ENCODE results near the gene EIF4E2.

Gene EIF4E2

GRCh38 chr2:232512602-232513001 lies 37.9 kb upstream of the EIF4E2 start:
- ATAC-seq (replicated peaks; ENCODE audit: extremely low read depth, poor library complexity, severe bottlenecking) (no peak), DNase-seq (ENCODE audit: low spot score in 2 of 2) (no peak)
- Mint-ChIP-seq H3K27ac (ENCODE audit: low read depth) (no peak overlapping the region), H3K36me3 (ENCODE audit: insufficient read depth) (no peaks in the 10 kb centered on the region), H3K4me1 (no peaks in the 10 kb centered on the region), H3K9me3 (no peaks in the 10 kb centered on the region), H3K27me3 (peaks cover 59% of the 10 kb centered on the region), H3K4me3 (no peak overlapping the region)

- DNase-seq (ENCODE audit: low spot score in 2 of 2) (no peak), ATAC-seq (replicated peaks; ENCODE audit: extremely low read depth, poor library complexity, severe bottlenecking) (no peak)
- H3K4me3 Mint-ChIP-seq, result no peak overlapping the region
- peaks cover 58% of the 10 kb centered on the region for H3K27me3 Mint-ChIP-seq
- H3K27ac Mint-ChIP-seq (ENCODE audit: low read depth), result no peak overlapping the region
- H3K4me1 Mint-ChIP-seq, result no peaks in the 10 kb centered on the region
- H3K9me3 Mint-ChIP-seq, result no peaks in the 10 kb centered on the region
- no peaks in the 10 kb centered on the region for H3K36me3 Mint-ChIP-seq (ENCODE audit: insufficient read depth)
These were observed 37.1 kb upstream of the EIF4E2 start for GRCh38 chr2:232513353-232513752.

GRCh38 chr2:232515639-232516038 lies 34.9 kb upstream of the EIF4E2 start:
- Mint-ChIP-seq H3K4me1 (no peaks in the 10 kb centered on the region), H3K27me3 (peaks cover 67% of the 10 kb centered on the region), H3K9me3 (no peaks in the 10 kb centered on the region), H3K4me3 (no peak overlapping the region), H3K36me3 (ENCODE audit: insufficient read depth) (peaks cover under 1% of the 10 kb centered on the region), H3K27ac (ENCODE audit: low read depth) (no peak overlapping the region)
- DNase-seq (ENCODE audit: low spot score in 2 of 2), result no peak
- ATAC-seq (replicated peaks; ENCODE audit: extremely low read depth, poor library complexity, severe bottlenecking), result no peak

- H3K27me3 Mint-ChIP-seq, result peaks cover 77% of the 10 kb centered on the region
- ATAC-seq (replicated peaks; ENCODE audit: extremely low read depth, poor library complexity, severe bottlenecking) (no peak), DNase-seq (ENCODE audit: low spot score in 2 of 2) (no peak)
- no peak overlapping the region for H3K4me3 Mint-ChIP-seq
- H3K9me3 Mint-ChIP-seq, result no peaks in the 10 kb centered on the region
- peaks cover 4% of the 10 kb centered on the region for H3K4me1 Mint-ChIP-seq
- H3K27ac Mint-ChIP-seq (ENCODE audit: low read depth), result no peak overlapping the region
- H3K36me3 Mint-ChIP-seq (ENCODE audit: insufficient read depth), result peaks cover 3% of the 10 kb centered on the region
These were observed 33.9 kb upstream of the EIF4E2 start for GRCh38 chr2:232516551-232516950.

- ATAC-seq (replicated peaks; ENCODE audit: extremely low read depth, poor library complexity, severe bottlenecking), result no peak
- DNase-seq (ENCODE audit: low spot score in 2 of 2), result no peak
- Mint-ChIP-seq H3K9me3 (no peaks in the 10 kb centered on the region), H3K27ac (ENCODE audit: low read depth) (no peak overlapping the region), H3K4me1 (peaks cover 10% of the 10 kb centered on the region), H3K4me3 (no peak overlapping the region), H3K27me3 (peaks cover 70% of the 10 kb centered on the region), H3K36me3 (ENCODE audit: insufficient read depth) (peaks cover 3% of the 10 kb centered on the region)
These were observed 31.6 kb upstream of the EIF4E2 start for GRCh38 chr2:232518844-232519243.

GRCh38 chr2:232519581-232520438 lies 30.7 kb upstream of the EIF4E2 start, which contains the start of gene PRSS56:
TSS of gene PRSS56 (plus strand) at chr2:232520388. CDS start at chr2:232520599, 211 bp downstream.
- Mint-ChIP-seq H3K27me3 (peaks cover 68% of the 10 kb centered on the region), H3K9me3 (no peaks in the 10 kb centered on the region), H3K4me3 (peak within 1 kb of the TSS; percentile 72), H3K36me3 (ENCODE audit: insufficient read depth) (peaks cover 3% of the 10 kb centered on the region), H3K4me1 (peaks cover 10% of the 10 kb centered on the region), H3K27ac (ENCODE audit: low read depth) (no peak within 1 kb of the TSS)
- DNase-seq (ENCODE audit: low spot score in 2 of 2) (no peak), ATAC-seq (replicated peaks; ENCODE audit: extremely low read depth, poor library complexity, severe bottlenecking) (no peak)

- no peak for DNase-seq (ENCODE audit: low spot score in 2 of 2)
- peaks cover 3% of the 10 kb centered on the region for H3K36me3 Mint-ChIP-seq (ENCODE audit: insufficient read depth)
- ATAC-seq (replicated peaks; ENCODE audit: extremely low read depth, poor library complexity, severe bottlenecking), result no peak
- no peak overlapping the region for H3K4me3 Mint-ChIP-seq
- peaks cover 68% of the 10 kb centered on the region for H3K27me3 Mint-ChIP-seq
- H3K4me1 Mint-ChIP-seq, result peaks cover 10% of the 10 kb centered on the region
- H3K9me3 Mint-ChIP-seq, result no peaks in the 10 kb centered on the region
- no peak overlapping the region for H3K27ac Mint-ChIP-seq (ENCODE audit: low read depth)
These were observed 30.0 kb upstream of the EIF4E2 start for GRCh38 chr2:232520489-232520888.

- H3K27me3 Mint-ChIP-seq, result peaks cover 68% of the 10 kb centered on the region
- DNase-seq (ENCODE audit: low spot score in 2 of 2) (no peak), ATAC-seq (replicated peaks; ENCODE audit: extremely low read depth, poor library complexity, severe bottlenecking) (no peak)
- peaks cover 10% of the 10 kb centered on the region for H3K4me1 Mint-ChIP-seq
- H3K27ac Mint-ChIP-seq (ENCODE audit: low read depth), result no peak overlapping the region
- H3K4me3 Mint-ChIP-seq, result peak overlapping the region; percentile 72
- no peaks in the 10 kb centered on the region for H3K9me3 Mint-ChIP-seq
- H3K36me3 Mint-ChIP-seq (ENCODE audit: insufficient read depth), result peaks cover 3% of the 10 kb centered on the region
These were observed 29.4 kb upstream of the EIF4E2 start for GRCh38 chr2:232521098-232521497.

- H3K36me3 Mint-ChIP-seq (ENCODE audit: insufficient read depth), result peaks cover 3% of the 10 kb centered on the region
- peak; percentile 54 for ATAC-seq (replicated peaks; ENCODE audit: extremely low read depth, poor library complexity, severe bottlenecking)
- peaks cover 10% of the 10 kb centered on the region for H3K4me1 Mint-ChIP-seq
- peaks cover 69% of the 10 kb centered on the region for H3K27me3 Mint-ChIP-seq
- H3K27ac Mint-ChIP-seq (ENCODE audit: low read depth), result no peak overlapping the region
- peak overlapping the region; percentile 72 for H3K4me3 Mint-ChIP-seq
- DNase-seq (ENCODE audit: low spot score in 2 of 2), result peak; percentile 33 to 75
- no peaks in the 10 kb centered on the region for H3K9me3 Mint-ChIP-seq
These were observed 28.4 kb upstream of the EIF4E2 start for GRCh38 chr2:232521959-232522622.

GRCh38 chr2:232522623-232523401 lies 27.7 kb upstream of the EIF4E2 start:
- DNase-seq (ENCODE audit: low spot score in 2 of 2), result no peak
- no peak for ATAC-seq (replicated peaks; ENCODE audit: extremely low read depth, poor library complexity, severe bottlenecking)

GRCh38 chr2:232523402-232523681 lies 27.1 kb upstream of the EIF4E2 start:
- Mint-ChIP-seq H3K27ac (ENCODE audit: low read depth) (no peak overlapping the region), H3K4me1 (peaks cover 16% of the 10 kb centered on the region), H3K36me3 (ENCODE audit: insufficient read depth) (peaks cover 3% of the 10 kb centered on the region), H3K9me3 (no peaks in the 10 kb centered on the region), H3K4me3 (peak overlapping the region; percentile 54), H3K27me3 (peaks cover 71% of the 10 kb centered on the region)
- ATAC-seq (replicated peaks; ENCODE audit: extremely low read depth, poor library complexity, severe bottlenecking) (no peak), DNase-seq (ENCODE audit: low spot score in 2 of 2) (no peak)

More at GRCh38 chr2:232522623-232523401, 27.7 kb upstream of the EIF4E2 start:
- Mint-ChIP-seq H3K9me3 (no peaks in the 10 kb centered on the region), H3K4me1 (peaks cover 10% of the 10 kb centered on the region), H3K27ac (ENCODE audit: low read depth) (no peak overlapping the region), H3K36me3 (ENCODE audit: insufficient read depth) (peaks cover 3% of the 10 kb centered on the region), H3K27me3 (peaks cover 71% of the 10 kb centered on the region), H3K4me3 (peak overlapping the region; percentile 54)

GRCh38 chr2:232523682-232524597 lies 26.5 kb upstream of the EIF4E2 start:
- no peak overlapping the region for H3K27ac Mint-ChIP-seq (ENCODE audit: low read depth)
- DNase-seq (ENCODE audit: low spot score in 2 of 2) (no peak), ATAC-seq (replicated peaks; ENCODE audit: extremely low read depth, poor library complexity, severe bottlenecking) (no peak)
- H3K36me3 Mint-ChIP-seq (ENCODE audit: insufficient read depth), result peaks cover 3% of the 10 kb centered on the region
- peaks cover 71% of the 10 kb centered on the region for H3K27me3 Mint-ChIP-seq
- H3K4me1 Mint-ChIP-seq, result peaks cover 22% of the 10 kb centered on the region
- H3K9me3 Mint-ChIP-seq, result no peaks in the 10 kb centered on the region
- H3K4me3 Mint-ChIP-seq, result peak overlapping the region; percentile 54
